Measurements from ENCODE around the gene HOXB1. TPM values are rescaled to one million over a fixed set of nuclear protein-coding genes. Genes with fewer than 3 reads are reported as not detected.

Gene HOXB1
- total and polyA plus RNA-seq, 2 experiments from 2014 or later: not detected

DNA sequence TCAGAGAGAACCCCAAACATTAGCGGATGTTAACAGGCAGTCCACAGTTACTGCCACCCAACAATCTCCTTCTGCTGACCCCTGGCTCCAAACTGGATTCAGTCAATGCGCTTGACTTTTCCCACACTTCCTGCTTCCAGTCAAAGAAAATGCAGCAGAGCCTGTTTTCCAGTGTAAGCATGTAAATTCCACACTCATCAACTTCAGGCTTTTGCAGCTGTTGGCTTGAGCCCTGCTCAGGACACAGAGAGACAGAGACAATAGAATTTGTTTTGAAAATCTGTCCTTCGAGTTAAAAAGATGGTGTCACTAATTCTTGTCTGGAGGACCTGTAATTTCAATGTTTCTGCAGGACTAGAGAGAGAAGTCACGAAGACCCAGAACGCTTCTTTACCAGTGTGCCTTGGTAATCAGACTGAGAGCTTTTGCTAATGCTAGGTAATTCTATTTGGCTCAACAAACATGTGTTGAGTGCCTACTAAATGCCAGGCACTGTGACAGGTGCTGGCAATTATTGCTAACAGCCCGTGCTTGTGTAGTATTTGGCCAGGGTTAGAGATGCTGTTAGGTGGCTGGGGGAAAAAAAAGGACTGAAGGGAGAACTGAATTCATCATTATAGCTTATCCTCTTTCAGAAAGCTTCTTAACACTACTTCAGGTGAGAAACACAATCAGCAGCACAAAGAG, 32.5 kb downstream of the HOXB1 start (continued):
- TF ChIP-seq, protein P1, sequence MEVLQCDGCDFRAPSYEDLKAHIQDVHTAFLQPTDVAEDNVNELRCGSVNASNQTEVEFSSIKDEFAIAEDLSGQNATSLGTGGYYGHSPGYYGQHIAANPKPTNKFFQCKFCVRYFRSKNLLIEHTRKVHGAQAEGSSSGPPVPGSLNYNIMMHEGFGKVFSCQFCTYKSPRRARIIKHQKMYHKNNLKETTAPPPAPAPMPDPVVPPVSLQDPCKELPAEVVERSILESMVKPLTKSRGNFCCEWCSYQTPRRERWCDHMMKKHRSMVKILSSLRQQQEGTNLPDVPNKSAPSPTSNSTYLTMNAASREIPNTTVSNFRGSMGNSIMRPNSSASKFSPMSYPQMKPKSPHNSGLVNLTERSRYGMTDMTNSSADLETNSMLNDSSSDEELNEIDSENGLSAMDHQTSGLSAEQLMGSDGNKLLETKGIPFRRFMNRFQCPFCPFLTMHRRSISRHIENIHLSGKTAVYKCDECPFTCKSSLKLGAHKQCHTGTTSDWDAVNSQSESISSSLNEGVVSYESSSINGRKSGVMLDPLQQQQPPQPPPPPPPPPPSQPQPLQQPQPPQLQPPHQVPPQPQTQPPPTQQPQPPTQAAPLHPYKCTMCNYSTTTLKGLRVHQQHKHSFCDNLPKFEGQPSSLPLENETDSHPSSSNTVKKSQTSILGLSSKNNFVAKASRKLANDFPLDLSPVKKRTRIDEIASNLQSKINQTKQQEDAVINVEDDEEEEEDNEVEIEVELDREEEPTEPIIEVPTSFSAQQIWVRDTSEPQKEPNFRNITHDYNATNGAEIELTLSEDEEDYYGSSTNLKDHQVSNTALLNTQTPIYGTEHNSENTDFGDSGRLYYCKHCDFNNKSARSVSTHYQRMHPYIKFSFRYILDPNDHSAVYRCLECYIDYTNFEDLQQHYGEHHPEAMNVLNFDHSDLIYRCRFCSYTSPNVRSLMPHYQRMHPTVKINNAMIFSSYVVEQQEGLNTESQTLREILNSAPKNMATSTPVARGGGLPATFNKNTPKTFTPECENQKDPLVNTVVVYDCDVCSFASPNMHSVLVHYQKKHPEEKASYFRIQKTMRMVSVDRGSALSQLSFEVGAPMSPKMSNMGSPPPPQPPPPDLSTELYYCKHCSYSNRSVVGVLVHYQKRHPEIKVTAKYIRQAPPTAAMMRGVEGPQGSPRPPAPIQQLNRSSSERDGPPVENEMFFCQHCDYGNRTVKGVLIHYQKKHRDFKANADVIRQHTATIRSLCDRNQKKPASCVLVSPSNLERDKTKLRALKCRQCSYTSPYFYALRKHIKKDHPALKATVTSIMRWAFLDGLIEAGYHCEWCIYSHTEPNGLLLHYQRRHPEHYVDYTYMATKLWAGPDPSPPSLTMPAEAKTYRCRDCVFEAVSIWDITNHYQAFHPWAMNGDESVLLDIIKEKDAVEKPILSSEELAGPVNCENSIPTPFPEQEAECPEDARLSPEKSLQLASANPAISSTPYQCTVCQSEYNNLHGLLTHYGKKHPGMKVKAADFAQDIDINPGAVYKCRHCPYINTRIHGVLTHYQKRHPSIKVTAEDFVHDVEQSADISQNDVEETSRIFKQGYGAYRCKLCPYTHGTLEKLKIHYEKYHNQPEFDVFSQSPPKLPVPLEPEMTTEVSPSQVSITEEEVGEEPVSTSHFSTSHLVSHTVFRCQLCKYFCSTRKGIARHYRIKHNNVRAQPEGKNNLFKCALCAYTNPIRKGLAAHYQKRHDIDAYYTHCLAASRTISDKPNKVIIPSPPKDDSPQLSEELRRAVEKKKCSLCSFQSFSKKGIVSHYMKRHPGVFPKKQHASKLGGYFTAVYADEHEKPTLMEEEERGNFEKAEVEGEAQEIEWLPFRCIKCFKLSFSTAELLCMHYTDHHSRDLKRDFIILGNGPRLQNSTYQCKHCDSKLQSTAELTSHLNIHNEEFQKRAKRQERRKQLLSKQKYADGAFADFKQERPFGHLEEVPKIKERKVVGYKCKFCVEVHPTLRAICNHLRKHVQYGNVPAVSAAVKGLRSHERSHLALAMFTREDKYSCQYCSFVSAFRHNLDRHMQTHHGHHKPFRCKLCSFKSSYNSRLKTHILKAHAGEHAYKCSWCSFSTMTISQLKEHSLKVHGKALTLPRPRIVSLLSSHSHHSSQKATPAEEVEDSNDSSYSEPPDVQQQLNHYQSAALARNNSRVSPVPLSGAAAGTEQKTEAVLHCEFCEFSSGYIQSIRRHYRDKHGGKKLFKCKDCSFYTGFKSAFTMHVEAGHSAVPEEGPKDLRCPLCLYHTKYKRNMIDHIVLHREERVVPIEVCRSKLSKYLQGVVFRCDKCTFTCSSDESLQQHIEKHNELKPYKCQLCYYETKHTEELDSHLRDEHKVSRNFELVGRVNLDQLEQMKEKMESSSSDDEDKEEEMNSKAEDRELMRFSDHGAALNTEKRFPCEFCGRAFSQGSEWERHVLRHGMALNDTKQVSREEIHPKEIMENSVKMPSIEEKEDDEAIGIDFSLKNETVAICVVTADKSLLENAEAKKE (CRISPR knock-in tag; IDR thresholded peaks at IDR 0.05): no peak
- TF ChIP-seq EZH2 (IDR thresholded peaks at IDR 0.05; ENCODE audit: low read depth, unreplicated experiment): no peak

DNA sequence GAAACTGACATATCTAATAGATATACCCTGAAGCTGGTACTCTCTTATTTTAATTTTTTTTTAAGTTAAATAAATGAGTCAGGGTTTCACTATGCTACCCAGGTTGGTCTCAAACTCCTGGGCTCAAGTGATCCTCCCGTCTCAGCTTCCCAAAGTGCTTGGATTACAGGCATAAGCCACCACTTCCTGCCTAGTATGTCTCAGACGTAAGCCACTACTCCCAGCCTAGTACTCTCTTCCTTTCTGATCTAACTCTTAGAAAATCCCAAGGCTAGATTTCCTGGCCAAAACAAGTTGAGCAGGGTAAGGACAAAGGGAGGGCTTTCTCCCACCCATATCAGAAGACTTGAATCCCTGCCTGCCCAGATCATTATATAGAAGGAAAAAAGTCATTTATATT, 33.7 kb downstream of the HOXB1 start:
- Histone ChIP-seq H3K27me3 (ENCODE audit: insufficient read depth) (peaks cover 92% of the 10 kb centered on the region), H3K4me2 (no peak overlapping the region), H3F3A (replicated peaks; ENCODE audit: low read depth) (no peaks in the 10 kb centered on the region), H3K9me2 (ENCODE audit: insufficient read depth) (no peaks in the 10 kb centered on the region), H4K20me1 (replicated peaks; ENCODE audit: insufficient read depth) (0 out of 2 replicates have a peak, but pooled peaks cover 8% of the 10 kb centered on the region), H2AFZ (no peak overlapping the region), H3K79me2 (replicated peaks; ENCODE audit: insufficient read depth) (no peaks in the 10 kb centered on the region), H3K27ac (ENCODE audit: low read depth) (no peak overlapping the region), H3K36me3 (ENCODE audit: insufficient read depth) (no peaks in the 10 kb centered on the region), H3K4me1 (ENCODE audit: insufficient read depth) (0 out of 2 replicates have a peak, but pooled peaks cover 12% of the 10 kb centered on the region), H3K4me3 (no peak overlapping the region)
- Mint-ChIP-seq H3K36me3 (ENCODE audit: low read depth) (no peaks in the 10 kb centered on the region), H3K4me1 (peaks cover 12% of the 10 kb centered on the region), H3K27ac (no peak overlapping the region), H3K4me3 (no peak overlapping the region), H3K9me3 (no peaks in the 10 kb centered on the region), H3K27me3 (ENCODE audit: insufficient read depth, low read depth, poor library complexity) (peaks cover 39% of the 10 kb centered on the region)
- no peak for ATAC-seq
- DNase-seq (ENCODE audit: low spot score): no peak
- no peak for TF ChIP-seq POLR2AphosphoS5 (IDR thresholded peaks at IDR 0.05; ENCODE audit: low read depth)
- no peak for TF ChIP-seq ZNF114 (CRISPR knock-in tag; IDR thresholded peaks at IDR 0.05)
- TF ChIP-seq, protein P2, sequence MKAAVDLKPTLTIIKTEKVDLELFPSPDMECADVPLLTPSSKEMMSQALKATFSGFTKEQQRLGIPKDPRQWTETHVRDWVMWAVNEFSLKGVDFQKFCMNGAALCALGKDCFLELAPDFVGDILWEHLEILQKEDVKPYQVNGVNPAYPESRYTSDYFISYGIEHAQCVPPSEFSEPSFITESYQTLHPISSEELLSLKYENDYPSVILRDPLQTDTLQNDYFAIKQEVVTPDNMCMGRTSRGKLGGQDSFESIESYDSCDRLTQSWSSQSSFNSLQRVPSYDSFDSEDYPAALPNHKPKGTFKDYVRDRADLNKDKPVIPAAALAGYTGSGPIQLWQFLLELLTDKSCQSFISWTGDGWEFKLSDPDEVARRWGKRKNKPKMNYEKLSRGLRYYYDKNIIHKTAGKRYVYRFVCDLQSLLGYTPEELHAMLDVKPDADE (IDR thresholded peaks at IDR 0.05): no peak
- TF ChIP-seq ZNF331 (CRISPR knock-in tag; IDR thresholded peaks at IDR 0.05; ENCODE audit: low read depth): no peak
- no peak for TF ChIP-seq STAT1 (IDR thresholded peaks at IDR 0.05; ENCODE audit: unreplicated experiment)
- no peak for TF ChIP-seq EZH2 (IDR thresholded peaks at IDR 0.05; ENCODE audit: low read depth, unreplicated experiment)
- TF ChIP-seq, protein P1 (CRISPR knock-in tag; IDR thresholded peaks at IDR 0.05): no peak

Data from GM23338 (cell line).